ENCODE results near the gene NID1. TPM values are rescaled to one million over a fixed set of nuclear protein-coding genes. Genes with fewer than 3 reads are reported as not detected.

Gene NID1
- total RNA-seq, 1 experiment from 2014 or later = 19.2 TPM

DNA sequence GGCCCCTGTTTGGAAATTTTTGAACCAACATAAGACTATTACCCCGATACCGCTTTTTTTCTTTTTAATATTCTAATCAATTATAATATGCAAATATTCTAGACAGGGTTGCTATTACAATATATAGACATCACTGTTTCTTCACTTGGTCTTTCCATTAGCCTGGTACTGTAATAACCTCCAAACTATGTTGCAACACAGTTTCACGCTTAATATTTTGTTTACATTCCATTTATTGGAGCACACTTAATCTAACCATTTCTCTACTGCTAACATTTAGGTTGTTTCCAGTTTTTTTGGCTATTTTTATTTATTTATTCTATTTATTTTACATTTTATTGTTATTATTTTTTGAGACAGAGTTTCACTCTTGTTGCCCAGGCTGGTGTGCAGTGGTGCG, 17.6 kb upstream of the NID1 start:
- ATAC-seq = no peak

GRCh38 chr1:236081546-236082227, 16.8 kb upstream of the NID1 start:
- POLR2A ChIA-PET = no interaction called here
- Mint-ChIP-seq H3K9me3 (peaks cover 5% of the 10 kb centered on the region), H3K4me3 (no peak overlapping the region), H3K36me3 (no peaks in the 10 kb centered on the region), H3K4me1 (peaks cover 5% of the 10 kb centered on the region; the same call in 1 of the 2 replicates), H3K27me3 (ENCODE audit: low read depth) (no peaks in the 10 kb centered on the region; the same call in 1 of the 2 replicates), H3K27ac (no peak overlapping the region)
- no peak for DNase-seq (ENCODE audit: low spot score)
- CTCF ChIA-PET = no interaction called here
- no peak for TF ChIP-seq RELA (CRISPR knock-in tag; IDR thresholded peaks at IDR 0.05; ENCODE audit: borderline replicate concordance)
- TF ChIP-seq ATF2 (CRISPR knock-in tag; IDR thresholded peaks at IDR 0.05; ENCODE audit: borderline replicate concordance, low read depth) = no peak
- TF ChIP-seq ZBTB21 (CRISPR knock-in tag; IDR thresholded peaks at IDR 0.05; ENCODE audit: borderline replicate concordance) = no peak
- TF ChIP-seq ZNF219 (CRISPR knock-in tag; IDR thresholded peaks at IDR 0.05; ENCODE audit: borderline replicate concordance) = no peak
- TF ChIP-seq ZNF138 (CRISPR knock-in tag; conservative IDR thresholded peaks at IDR 0.05) = no peak
- TF ChIP-seq, protein P1, sequence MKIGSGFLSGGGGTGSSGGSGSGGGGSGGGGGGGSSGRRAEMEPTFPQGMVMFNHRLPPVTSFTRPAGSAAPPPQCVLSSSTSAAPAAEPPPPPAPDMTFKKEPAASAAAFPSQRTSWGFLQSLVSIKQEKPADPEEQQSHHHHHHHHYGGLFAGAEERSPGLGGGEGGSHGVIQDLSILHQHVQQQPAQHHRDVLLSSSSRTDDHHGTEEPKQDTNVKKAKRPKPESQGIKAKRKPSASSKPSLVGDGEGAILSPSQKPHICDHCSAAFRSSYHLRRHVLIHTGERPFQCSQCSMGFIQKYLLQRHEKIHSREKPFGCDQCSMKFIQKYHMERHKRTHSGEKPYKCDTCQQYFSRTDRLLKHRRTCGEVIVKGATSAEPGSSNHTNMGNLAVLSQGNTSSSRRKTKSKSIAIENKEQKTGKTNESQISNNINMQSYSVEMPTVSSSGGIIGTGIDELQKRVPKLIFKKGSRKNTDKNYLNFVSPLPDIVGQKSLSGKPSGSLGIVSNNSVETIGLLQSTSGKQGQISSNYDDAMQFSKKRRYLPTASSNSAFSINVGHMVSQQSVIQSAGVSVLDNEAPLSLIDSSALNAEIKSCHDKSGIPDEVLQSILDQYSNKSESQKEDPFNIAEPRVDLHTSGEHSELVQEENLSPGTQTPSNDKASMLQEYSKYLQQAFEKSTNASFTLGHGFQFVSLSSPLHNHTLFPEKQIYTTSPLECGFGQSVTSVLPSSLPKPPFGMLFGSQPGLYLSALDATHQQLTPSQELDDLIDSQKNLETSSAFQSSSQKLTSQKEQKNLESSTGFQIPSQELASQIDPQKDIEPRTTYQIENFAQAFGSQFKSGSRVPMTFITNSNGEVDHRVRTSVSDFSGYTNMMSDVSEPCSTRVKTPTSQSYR (CRISPR knock-in tag; IDR thresholded peaks at IDR 0.05) = no peak
- no peak for TF ChIP-seq HMGA2 (CRISPR knock-in tag; IDR thresholded peaks at IDR 0.05)
- TF ChIP-seq E2F4 (CRISPR knock-in tag; IDR thresholded peaks at IDR 0.05; ENCODE audit: borderline replicate concordance, low read depth) = no peak
- TF ChIP-seq CBFB (CRISPR knock-in tag; IDR thresholded peaks at IDR 0.05; ENCODE audit: low read depth) = no peak
- TF ChIP-seq, protein P2, sequence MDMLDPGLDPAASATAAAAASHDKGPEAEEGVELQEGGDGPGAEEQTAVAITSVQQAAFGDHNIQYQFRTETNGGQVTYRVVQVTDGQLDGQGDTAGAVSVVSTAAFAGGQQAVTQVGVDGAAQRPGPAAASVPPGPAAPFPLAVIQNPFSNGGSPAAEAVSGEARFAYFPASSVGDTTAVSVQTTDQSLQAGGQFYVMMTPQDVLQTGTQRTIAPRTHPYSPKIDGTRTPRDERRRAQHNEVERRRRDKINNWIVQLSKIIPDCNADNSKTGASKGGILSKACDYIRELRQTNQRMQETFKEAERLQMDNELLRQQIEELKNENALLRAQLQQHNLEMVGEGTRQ (CRISPR knock-in tag; IDR thresholded peaks at IDR 0.05) = no peak
- TF ChIP-seq, protein P3, sequence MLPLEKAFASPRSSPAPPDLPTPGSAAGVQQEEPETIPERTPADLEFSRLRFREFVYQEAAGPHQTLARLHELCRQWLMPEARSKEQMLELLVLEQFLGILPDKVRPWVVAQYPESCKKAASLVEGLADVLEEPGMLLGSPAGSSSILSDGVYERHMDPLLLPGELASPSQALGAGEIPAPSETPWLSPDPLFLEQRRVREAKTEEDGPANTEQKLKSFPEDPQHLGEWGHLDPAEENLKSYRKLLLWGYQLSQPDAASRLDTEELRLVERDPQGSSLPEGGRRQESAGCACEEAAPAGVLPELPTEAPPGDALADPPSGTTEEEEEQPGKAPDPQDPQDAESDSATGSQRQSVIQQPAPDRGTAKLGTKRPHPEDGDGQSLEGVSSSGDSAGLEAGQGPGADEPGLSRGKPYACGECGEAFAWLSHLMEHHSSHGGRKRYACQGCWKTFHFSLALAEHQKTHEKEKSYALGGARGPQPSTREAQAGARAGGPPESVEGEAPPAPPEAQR (CRISPR knock-in tag; IDR thresholded peaks at IDR 0.05) = no peak
- TF ChIP-seq NR1H2 (CRISPR knock-in tag; IDR thresholded peaks at IDR 0.05) = no peak
- no peak for TF ChIP-seq IRF2 (CRISPR knock-in tag; IDR thresholded peaks at IDR 0.05; ENCODE audit: borderline replicate concordance, low read depth)
- no peak for TF ChIP-seq SMAD4 (CRISPR knock-in tag; IDR thresholded peaks at IDR 0.05)
- ATAC-seq = no peak; the same call in 1 of the 2 replicates

More for the DNA sequence above, 17.6 kb upstream of the NID1 start:
- no peaks in the 10 kb centered on the region; the same call in 1 of the 2 replicates for H3K27me3 Mint-ChIP-seq (ENCODE audit: low read depth)
- peaks cover 6% of the 10 kb centered on the region for H3K9me3 Mint-ChIP-seq
- H3K4me1 Mint-ChIP-seq = peaks cover 5% of the 10 kb centered on the region; the same call in 1 of the 2 replicates
- no peak overlapping the region for H3K4me3 Mint-ChIP-seq
- CTCF ChIA-PET = no interaction called here
- no peak overlapping the region for H3K27ac Mint-ChIP-seq
- POLR2A ChIA-PET = no interaction called here
- no peaks in the 10 kb centered on the region for H3K36me3 Mint-ChIP-seq
- DNase-seq (ENCODE audit: low spot score) = no peak
- no peak for TF ChIP-seq IRF2 (CRISPR knock-in tag; IDR thresholded peaks at IDR 0.05; ENCODE audit: borderline replicate concordance, low read depth)
- TF ChIP-seq, protein P4, sequence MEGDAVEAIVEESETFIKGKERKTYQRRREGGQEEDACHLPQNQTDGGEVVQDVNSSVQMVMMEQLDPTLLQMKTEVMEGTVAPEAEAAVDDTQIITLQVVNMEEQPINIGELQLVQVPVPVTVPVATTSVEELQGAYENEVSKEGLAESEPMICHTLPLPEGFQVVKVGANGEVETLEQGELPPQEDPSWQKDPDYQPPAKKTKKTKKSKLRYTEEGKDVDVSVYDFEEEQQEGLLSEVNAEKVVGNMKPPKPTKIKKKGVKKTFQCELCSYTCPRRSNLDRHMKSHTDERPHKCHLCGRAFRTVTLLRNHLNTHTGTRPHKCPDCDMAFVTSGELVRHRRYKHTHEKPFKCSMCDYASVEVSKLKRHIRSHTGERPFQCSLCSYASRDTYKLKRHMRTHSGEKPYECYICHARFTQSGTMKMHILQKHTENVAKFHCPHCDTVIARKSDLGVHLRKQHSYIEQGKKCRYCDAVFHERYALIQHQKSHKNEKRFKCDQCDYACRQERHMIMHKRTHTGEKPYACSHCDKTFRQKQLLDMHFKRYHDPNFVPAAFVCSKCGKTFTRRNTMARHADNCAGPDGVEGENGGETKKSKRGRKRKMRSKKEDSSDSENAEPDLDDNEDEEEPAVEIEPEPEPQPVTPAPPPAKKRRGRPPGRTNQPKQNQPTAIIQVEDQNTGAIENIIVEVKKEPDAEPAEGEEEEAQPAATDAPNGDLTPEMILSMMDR (IDR thresholded peaks at IDR 0.05) = no peak
- TF ChIP-seq GTF2I (CRISPR knock-in tag; conservative IDR thresholded peaks at IDR 0.05) = no peak
- no peak for TF ChIP-seq SMAD3 (CRISPR knock-in tag; IDR thresholded peaks at IDR 0.05; ENCODE audit: borderline replicate concordance)
